T-helper 22 cell (primary cell): ENCODE data around the gene CFAP45.
A peak's percentile ranks its signal among the peaks of the same experiment; 100 is the strongest.

ENCODE experiments used
- DNase-seq: peaks from one replicate; pipeline ENCODE4 v3.0.0-alpha.2; 2020; ENCODE audit warnings: low read depth

CFAP45 gene

DNA sequence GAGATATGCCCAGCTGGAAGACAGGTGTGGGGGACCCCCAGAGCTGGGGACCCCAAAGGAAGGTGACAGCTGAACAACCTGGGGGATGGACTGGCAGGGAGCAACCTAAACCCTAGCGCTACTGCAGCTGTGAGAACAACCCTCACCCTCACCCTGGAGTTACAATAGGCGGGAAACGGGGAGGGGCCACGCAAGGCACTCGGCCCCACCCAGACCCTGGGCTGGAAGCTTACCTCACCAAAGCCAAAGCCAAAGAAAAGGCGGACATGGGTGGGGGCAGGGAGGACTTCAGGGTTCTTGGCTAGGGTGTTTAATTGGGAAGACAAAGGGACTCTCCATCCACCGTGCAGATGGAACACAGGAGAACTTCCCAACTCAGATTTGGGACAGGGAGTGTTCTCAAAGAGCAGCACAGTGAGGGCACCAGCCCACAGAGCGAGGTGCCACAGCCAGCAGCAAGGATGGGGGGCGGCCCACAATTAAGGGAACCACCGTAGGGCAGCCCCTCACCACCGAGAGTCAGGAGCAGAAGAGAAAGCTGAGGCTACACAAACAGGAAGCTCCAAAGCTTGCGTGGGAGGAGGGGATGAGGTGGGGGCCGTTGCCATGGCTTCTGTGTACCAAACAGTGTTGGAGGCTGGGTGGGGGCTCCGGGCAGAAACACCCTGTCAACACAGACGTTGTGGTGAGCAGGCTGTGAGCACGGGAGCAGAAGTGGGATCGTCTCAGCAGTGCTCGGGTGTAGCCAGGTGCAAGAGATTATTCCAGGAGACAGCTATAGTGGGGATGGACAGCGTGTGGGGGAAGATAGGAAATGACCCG lies 23.4 kb upstream of the CFAP45 start:
- peak; percentile 92 for DNase-seq

DNA sequence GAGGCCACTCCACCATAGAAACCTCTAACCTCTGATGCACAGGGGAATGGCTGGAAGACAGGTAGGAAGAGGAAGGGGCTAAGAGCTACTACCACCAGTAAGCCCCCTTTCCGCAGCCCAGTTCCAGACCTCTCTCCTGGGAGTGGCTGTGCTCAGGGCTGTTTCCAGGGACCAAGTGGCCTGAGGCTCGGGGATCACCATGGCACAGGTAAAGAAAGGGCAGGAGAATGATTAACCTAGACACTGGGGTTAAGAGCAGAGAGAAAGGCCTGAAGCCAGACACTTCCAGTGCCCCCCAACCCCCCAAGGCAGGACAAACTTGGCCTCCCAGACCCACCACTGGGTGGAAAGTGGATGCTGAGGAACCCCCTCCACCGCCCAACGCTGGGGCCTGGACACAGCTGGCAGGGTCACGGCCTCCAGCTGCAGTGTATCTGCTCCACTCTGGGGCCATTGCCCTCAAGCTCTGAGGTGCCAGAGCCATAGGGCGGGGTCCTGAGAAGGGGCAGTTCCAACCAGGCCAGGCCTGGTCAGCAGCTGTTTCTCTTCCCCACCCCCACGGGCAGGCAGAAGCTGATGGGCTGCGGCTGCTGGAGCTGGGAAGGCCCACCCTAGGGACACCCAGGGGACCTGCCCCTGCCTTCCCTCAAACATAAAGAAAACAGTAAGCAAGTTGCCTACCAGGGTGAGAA lies 22.7 kb upstream of the CFAP45 start:
- no peak for DNase-seq

DNA sequence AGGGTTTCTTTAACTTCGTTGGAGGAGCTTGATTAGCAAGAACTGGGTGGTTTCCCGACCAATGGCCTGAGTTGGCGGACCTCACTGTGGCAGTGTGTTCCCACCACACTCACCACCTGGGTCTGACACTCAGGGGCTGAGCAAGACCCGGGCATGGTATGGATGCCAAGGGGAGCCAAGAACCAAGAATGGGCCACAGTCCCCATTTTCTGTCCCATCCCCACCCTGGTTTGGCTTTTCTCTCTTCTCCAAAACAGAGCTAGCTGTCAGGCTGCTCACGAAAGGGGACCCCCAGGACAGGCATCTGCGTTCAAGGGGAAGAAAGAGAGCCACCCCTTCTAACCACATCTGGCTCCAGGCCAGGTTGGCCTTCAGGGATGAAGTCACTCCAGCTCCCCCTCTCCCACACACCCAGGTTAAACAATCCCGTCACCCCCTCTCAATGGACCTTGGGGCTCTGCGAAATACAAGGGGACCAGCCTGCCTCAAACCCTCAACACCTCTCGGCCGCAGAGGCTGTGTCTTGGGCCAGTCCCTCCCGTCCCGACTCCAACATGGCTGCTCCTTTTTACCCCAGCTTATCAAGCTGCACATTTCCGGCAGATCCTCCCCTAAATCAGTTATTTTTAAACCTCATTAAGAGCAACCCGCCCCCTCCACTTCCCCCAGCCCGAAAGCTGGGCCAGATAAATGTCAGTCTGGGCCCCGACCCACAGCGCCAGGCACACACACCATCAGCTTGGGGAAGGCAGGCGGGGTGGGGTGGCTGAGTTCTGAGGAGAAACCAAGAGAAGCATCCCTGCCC lies 21.9 kb upstream of the CFAP45 start:
- no peak for DNase-seq

DNA sequence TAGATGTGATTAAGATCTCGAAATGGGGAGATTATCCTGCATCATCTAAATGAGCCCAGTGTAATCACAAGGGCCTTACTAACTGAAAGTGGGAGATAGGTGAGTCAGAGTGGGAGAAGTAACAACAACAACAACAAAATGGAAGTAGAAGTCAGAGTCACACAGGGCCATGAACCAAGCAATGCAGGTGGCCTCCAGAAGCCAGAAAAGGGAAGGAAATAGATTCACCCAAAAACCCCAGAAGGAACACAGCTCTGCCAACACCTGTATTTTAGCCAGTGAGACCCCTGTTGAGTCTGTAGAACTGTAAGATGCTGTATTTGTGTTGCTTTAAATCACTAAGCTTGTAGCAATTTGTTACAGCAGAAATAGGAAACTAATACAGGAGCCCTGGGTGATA lies 21.3 kb upstream of the CFAP45 start:
- DNase-seq: no peak

DNA sequence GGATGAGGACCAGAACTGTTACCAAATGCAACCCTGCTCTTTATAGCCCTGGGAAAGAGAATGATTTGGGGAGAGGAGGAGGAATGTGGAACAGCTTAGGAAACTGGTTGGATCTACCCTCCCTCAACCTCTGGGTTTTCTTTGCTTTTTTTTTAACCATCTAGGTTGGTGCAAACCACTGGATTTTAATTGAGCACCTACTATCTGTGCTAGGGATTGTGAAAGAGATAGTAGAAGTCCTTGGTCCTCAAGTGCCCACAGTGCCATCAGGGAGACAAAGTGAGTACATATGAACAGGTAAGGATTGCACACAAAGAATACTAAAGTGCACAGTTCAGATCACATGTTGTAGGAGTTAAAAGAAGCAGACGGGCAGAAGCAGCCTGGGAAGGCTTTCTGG lies 20.7 kb upstream of the CFAP45 start:
- no peak for DNase-seq

DNA sequence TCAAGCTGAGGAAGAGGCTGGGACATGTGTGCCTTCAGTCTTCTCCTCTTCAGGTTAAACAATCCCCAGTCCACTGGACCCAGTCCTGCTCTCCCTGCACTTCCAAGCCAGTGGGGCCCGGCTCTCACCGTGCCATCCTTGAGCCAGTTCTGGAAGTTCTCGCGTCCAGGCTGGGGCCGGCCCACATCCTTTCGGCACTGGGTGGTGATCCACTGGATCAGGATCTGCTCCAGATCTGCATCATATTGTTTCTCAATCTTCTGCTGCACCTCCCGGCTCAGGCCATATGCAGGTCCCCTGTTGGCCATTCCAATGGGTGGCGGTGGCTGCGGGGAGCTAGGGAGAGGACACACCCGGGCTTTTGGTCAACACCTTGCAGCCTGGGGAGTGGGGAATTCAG lies 20.2 kb upstream of the CFAP45 start:
- no peak for DNase-seq

DNA sequence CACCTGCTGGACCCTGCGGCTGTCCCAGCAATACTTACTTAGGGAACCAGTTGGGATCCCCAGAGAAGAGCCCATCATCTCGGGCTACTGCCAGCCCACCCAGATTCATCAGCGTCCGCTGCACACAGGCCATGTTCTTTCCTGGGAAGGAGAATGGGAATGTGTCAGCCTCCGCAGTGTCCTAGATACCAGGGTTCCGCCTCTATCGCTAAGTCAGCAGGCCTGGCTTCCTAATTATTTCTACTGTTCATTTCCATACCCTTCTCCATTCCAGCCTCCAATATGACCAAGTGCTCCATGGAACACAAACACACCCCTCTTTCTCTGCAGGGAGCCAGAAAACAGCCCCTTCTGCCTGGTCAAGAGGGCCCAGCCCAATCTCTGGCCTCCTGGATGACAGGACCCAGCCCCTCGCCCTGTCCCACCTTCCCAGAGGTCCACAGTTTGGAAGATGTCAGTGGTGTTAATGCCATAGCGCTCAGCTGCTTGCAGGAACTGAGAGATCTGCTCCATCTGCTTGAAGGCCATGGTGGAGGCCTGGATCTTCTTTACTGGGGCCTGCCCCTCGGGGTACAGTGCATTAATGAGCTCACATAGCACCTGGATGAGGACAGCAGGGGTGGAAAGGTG lies 19.4 kb upstream of the CFAP45 start:
- DNase-seq: no peak

DNA sequence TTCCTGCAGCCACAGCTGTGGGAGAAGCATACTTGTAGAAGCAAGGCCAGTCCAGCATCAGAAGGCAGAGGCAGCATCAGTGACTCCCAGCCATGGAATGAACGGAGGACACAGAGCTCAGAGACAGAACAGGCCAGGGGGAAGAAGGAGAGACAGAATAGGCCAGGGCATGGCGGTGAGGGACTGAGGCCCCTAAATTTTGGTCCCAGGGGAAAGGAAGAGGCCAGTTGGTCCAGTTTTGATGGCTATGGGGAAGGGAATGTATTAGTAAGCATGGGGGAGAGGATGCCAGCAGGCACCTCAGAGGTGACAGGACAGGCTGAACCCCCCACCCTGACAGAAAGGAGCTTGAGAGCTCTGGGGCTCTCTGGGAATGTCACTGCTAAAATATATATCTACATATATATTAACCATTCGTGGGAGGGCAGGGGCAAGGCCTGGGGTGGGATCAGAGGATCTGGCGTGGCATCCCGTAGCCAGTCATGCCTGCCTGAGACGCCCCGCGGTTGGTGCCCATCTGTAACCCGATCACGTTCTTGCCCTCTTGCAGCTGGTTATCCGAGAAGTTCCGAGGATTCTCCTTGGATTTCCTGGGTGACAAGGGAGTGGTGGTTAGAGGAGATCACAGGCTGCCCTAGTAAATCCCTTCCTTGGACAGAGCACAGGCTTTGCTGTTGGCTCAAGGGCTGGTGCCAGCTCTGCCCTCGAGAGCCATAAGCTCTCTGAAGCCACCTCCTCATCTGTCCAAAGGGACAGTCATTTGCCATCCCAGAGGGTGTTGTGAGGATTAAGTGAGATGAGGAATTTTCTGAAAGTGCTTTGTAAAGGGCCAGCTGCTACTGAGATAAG lies 18.6 kb upstream of the CFAP45 start:
- no peak for DNase-seq

DNA sequence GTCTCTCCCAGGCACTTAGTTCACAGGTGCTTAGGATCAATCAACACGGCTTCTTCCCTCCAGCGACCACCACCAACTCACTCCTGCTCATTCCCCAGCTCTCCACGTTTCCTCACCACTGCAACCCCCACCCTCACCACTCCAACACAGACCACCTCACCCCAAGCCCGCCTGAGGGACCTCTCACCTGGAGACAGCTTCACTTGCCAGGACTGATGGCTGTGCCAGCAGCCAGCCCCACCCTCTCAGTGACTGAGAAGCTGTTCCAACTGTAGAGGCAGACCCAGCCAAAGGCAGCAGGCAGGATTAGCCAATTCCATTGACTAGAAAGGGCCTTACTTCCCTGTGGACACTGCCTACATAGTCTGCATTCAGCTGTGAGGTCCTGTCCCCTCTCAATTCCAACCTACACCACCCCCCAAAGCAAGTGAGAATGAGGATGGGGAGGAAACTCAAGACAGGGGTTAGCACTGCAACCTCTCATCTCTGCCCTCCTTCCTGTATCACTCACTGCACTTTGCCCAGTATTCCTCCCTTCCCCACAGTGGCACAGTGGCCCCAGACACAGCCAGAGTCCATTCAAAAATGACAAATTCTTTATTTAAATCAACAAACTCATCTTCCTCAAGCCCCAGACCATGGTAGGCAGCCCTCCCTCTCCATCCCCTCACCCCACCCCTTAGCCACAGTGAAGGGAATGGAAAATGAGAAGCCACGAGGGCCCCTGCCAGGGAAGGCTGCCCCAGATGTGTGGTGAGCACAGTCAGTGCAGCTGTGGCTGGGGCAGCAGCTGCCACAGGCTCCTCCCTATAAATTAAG lies 17.8 kb upstream of the CFAP45 start:
- no peak for DNase-seq

DNA sequence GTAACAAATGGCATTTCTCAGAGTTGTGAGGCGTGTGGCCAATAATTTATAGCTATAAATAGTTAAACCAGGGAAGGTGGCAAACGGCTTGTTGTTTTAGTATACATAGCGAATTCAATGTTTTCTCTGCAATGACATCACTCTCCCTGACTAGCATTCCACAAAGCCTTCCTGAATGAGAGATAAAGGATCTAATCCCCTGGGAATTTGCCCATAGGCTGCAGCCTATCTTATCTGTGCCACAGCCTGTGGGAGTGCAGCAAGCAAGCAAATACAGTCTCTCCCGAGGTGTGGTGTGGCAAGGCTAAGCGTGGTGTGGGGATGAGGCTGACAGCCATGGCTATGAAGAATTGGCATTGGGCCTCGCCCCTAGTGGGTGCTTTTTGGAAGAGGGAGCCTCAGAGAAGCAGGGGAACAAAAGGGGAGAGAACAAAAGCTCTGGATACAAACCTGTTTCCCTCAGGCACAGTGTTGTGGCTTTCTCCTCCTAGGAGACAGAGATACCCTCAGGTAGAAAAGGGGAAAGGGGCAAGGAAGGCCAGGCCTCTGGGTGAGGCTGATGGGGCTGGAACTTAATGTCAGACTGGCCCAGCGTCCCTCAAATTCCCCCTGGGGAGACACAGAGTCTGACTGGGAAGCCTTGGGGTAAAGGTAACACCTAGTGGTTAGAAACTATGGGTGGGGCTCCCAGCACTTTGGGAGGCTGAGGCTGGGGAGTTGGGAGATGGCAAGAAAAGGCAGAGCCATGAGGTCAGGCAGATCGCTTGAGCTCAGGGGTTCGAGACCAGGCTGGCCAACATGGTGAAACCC lies 16.5 kb upstream of the CFAP45 start:
- DNase-seq: no peak

DNA sequence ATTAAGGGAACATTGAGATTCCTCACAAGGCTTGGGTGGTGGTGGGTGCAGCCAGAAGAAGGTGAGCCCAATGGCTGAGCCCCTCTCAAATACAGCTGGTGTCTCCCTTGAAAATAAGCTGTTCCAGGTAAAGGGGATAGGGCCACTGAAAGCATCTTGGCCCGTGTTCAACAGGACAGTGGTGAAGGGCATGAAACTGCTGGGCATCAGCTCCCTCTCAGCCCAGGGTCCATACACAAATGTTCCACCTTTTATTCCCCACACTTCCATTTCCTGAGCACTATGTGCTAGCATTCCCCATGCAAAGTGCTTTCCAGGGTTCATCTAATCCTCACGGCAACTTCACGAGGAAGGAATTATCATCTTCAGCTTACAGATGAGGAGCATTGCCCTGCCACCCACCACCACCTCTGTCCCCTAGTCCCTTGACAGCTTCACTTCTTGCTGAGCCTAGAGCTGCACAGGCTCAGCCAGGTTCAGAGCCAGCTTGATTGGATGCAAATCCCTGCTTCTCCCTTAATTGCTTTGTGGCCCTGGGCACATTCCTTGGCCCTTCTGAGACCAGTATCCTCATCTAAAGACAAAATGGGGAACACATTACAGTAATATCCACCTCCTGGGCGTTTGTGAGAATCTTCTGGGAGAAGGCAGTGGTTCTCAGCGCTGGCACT lies 15.7 kb upstream of the CFAP45 start:
- DNase-seq: no peak

DNA sequence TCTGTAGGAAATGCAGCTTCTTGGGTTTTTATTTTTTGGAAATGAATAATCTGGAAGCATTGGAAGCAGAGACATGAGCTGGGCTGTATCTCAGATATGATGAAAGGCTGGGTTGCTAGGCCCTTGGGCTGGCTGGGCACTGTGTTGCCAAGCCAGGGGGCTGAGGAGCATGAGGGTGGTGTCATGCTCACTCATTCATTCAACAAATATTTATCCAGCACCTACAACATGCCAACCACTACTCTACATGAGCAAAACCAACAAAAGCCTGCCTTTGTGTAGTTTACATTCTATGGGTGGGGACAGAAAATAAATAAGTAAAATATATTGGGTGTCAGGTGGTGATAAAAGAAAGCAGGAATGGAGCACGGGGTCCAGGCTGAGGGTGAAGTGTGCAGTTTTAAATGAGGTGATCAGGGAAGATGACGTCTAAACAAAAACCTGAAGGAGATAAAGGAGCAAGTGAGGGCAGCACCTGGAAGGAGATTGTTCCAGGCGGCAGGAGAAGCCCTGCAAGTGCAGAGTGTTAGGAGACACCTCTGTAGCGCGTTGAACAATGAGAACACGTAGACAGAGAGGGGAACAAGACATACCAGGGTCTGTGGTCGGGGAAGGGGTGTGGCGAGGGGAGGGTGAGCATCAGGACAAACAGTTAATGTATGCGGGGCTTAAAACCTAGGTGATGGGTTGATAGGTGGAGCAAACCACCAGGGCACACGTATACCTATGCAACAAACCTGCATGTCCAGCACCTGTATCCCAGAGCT lies 14.5 kb upstream of the CFAP45 start:
- no peak for DNase-seq

DNA sequence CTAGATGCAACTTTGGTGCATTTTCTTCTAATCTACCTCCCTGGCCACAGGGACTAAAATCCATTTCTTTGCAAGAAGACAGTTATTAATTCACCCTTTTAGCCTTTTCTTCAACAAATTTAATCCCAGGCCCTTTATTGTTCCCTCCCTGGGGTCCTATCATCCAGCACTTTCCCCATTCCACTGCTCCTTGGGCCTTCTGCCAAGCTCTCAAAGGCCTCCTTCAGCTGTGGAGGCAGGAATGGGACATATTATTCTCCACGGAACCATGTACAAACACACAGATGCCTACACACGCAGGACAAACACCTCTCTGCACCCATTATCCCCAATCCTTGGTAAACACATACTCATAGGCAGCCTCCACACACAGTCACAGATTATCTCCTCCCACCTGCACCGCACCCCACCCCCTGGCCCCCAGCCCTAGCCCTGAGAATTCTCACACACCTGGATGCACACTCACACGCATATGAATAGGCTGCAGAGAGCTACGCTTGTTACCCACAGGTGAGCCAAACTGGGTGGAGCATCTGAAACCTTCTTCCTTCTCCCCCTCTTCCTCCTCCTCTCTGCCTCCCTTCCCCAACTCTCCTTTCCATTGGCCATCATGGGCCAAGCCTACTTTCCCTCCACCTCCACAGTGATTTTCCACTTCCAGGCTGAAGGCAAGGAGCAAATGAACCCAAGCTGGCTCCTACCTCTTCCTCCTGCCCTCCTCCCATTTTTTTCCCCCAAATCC lies 13.7 kb upstream of the CFAP45 start:
- no peak for DNase-seq

DNA sequence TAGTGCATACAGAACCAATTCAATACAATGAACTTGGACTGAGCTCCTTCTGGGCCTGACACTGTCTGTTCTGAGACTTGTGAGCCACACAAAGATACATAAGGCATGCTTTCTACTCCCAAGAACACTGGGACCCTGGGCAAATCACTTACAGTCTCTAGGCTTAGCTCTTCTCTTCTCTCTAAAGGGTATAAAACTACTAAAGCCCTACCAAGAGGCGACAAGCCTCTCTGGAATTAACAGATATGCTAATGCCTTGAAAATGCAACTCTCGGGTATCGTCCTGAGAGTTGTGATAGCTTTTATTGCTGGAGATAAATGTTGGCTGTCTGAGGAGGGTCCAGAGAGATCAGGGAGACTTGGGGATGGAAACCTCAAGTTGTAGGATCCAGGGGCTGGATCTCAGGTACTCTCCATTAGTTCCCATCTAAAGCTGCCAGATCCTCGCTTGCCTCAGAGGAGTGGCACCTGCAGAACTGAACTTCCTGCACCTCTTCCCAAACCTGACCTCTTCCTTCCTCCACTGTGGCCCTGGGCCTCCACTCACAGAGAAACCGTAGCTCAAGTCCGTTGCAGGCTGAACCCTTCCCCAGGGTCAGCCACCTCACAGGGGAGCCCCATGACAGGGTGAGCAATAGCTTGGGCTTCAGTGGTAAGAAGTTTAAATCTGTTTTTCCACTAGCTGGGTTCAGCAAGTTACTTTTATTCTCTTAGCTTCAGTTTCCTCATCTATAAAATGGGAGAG lies 11.5 kb upstream of the CFAP45 start:
- no peak for DNase-seq

DNA sequence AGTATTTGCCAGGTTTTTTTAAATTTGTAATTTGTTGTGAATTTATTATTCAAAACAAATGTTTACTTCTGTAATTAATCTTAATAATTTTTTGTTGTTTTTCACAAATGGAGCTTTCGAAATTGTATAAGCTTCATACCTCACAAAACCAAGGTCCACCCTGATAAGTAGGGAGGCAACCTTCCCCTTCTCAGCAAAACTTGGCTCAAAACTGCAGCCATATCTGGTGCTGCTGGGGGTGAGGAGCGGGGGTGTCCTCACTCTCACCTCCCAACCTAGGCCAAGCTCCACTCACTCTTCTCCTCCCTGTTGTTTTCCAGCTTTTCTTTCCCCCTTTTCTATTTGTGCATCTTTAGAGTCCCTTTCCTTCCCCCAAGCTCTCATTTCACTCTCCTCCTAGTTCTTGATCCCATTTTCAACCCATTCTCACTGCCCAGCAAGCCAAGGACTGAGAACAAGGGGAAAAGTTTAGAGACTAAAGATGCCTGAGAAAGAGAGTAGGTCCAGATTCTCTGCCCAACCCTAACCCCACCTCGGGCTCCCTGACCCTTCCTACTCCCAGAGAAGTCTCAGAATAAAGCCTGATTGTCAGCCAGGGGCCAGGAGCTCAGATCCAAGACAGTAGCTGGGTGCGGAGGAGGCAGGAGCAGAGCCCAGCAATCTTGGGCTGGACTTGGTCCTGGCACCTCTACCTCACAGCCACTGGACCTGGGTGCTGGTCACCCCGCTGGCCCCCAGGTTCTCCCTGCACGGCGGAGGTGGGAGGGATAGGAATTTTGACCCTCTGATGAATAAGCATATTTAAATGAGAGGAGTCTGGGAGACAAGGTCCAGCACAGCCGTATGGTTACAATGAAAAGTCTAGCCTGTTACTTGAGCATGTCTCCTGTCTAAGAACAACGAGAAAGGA lies 8.3 kb upstream of the CFAP45 start:
- DNase-seq: no peak

DNA sequence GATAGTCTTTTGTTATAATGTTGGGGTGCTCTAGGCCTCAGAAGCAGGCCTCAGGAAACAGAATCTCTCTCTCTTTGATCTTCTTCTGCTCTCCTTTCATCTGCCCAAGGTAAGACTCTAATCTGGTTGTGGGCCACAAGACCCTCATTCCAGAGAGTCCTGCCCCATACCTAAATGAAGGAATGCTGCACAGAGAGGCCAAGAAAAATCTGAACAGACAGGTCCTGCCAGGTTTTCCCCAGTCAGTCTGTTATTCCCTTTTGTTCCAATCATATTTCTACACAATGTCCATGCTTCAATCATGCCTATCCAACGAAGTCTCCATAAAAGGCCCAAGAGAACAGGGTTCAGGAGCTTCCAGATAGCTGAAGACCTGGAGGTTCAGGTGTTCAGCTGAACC lies 7.0 kb upstream of the CFAP45 start:
- no peak for DNase-seq
